K562 (cell line): Measurements from ENCODE around the gene SLC26A2. TPM values are rescaled to one million over a fixed set of nuclear protein-coding genes. Genes with fewer than 3 reads are reported as not detected.

ENCODE experiments used
- ARNT ChIP-seq, 2 experiments: fragments of 450-650 bp; IDR thresholded peaks; 2 replicates each; pipeline ENCODE4 v1.6.1; 2016; ENCODE audit warnings: mild to moderate bottlenecking in 1 of 2
- CBX3 ChIP-seq, 2 experiments: IDR thresholded peaks; 1 replicate in 1 of 2; 2 replicates in 1 of 2; pipeline ENCODE4 v1.6.1; 2012; ENCODE audit warnings: inconsistent platforms in 2 of 2, low read length in 2 of 2, borderline replicate concordance in 1 of 2, control low read depth in 1 of 2
- GATAD2A ChIP-seq: fragments of 450-650 bp; IDR thresholded peaks from 2 replicates; pipeline ENCODE4 v1.6.1; 2017
- HEY1 ChIP-seq: fragments of 250-450 bp; sonication (Bioruptor Pico); IDR thresholded peaks from 2 replicates; pipeline ENCODE4 v1.5.0; 2020; ENCODE audit warnings: mild to moderate bottlenecking, moderate library complexity, borderline replicate concordance
- MAFF ChIP-seq: IDR thresholded peaks from 2 replicates; pipeline ENCODE4 v1.6.1; 2012; ENCODE audit warnings: low read length, improper control_type of control experiment
- RBM39 ChIP-seq: fragments of 200-400 bp; formaldehyde crosslinking; optimal IDR thresholded peaks from 2 replicates; pipeline ENCODE3; 2018; ENCODE audit warnings: low read depth, low read length
- SAFB2 ChIP-seq: fragments of 200-400 bp; formaldehyde crosslinking; IDR thresholded peaks from 2 replicates; pipeline ENCODE4 v1.6.1; 2018; ENCODE audit warnings: borderline replicate concordance, low read length, low read depth, moderate library complexity; ENCODE audit not compliant: severe bottlenecking
- SMAD2 ChIP-seq: fragments of 150-350 bp; IDR thresholded peaks from 2 replicates; pipeline ENCODE4 v1.6.1; 2014; ENCODE audit warnings: low read depth, mild to moderate bottlenecking, low read length
- SMARCC2 ChIP-seq: fragments of 450-650 bp; IDR thresholded peaks from 2 replicates; pipeline ENCODE4 v1.6.1; 2017; ENCODE audit warnings: antibody characterized with exemption, moderate library complexity, mild to moderate bottlenecking, low read depth
- SNIP1 ChIP-seq: fragments of 450-650 bp; IDR thresholded peaks from 2 replicates; pipeline ENCODE4 v1.7.1; 2017; ENCODE audit warnings: low read depth, mild to moderate bottlenecking
- TAF1 ChIP-seq: IDR thresholded peaks from 2 replicates; pipeline ENCODE4 v1.6.1; 2011; ENCODE audit warnings: mild to moderate bottlenecking, low read length, moderate library complexity; ENCODE audit not compliant: insufficient read depth, control insufficient read depth, severe bottlenecking; ENCODE audit errors: extremely low read depth
- ZNF561 ChIP-seq: fragments of 450-650 bp; formaldehyde crosslinking; conservative IDR thresholded peaks from 2 replicates; pipeline ENCODE4 v1.4.0; 2020; ENCODE audit warnings: mild to moderate bottlenecking, moderate library complexity
- polyA plus RNA-seq, 8 experiments: library from polyadenylated mRNA; depleted of rRNA in 4 of 8; stranded (reverse) in 5 of 8; unstranded in 3 of 8; fragments of >200 nt; fragmentation: Nextera tagmentation in 2 of 8; fragmentation: Illumina TruSeq in 1 of 8; extraction: Ambion mirVana in 2 of 8; extraction: Trizol in 1 of 8; gene quantifications; 2 replicates each; pipeline versions ENCODE4 v1.2.1 to v1.2.3, GENCODE V29; 2011 to 2014; ENCODE audit warnings: inconsistent platforms in 1 of 8, missing spikeins in 1 of 8
- total RNA-seq, 7 experiments: library from RNA; depleted of rRNA in 6 of 7; stranded (reverse); fragments of >200 nt in 6 of 7; fragmentation: Illumina TruSeq in 2 of 7; extraction: Trizol in 2 of 7; gene quantifications; 2 replicates each; pipeline versions ENCODE4 v1.2.1 to v1.2.3, GENCODE V29; 2011 to 2021; ENCODE audit warnings: low replicate concordance in 1 of 7
- TF ChIP-seq, protein P1 (sequence below), 2 experiments: fragments of 450-650 bp in 1 of 2; sonication (generic) in 1 of 2; formaldehyde crosslinking in 1 of 2; IDR thresholded peaks in 1 of 2; conservative IDR thresholded peaks in 1 of 2; 2 replicates each; pipeline versions ENCODE4 v1.6.1 to v1.8.1; 2016 to 2023; ENCODE audit warnings: mild to moderate bottlenecking in 2 of 2, moderate library complexity in 2 of 2, inconsistent platforms in 1 of 2, missing genetic modification reagents in 1 of 2
- TF ChIP-seq, protein P2 (sequence below): fragments of 250-450 bp; sonication (Bioruptor Pico); IDR thresholded peaks from 2 replicates; pipeline ENCODE4 v1.5.0; 2022; ENCODE audit warnings: mild to moderate bottlenecking
- TF ChIP-seq, protein P3 (sequence below): fragments of 450-650 bp; IDR thresholded peaks from one replicate; pipeline ENCODE4 v1.6.1; 2018; ENCODE audit warnings: mild to moderate bottlenecking, moderate library complexity; ENCODE audit not compliant: partially characterized antibody
- TF ChIP-seq, protein P4 (sequence below): sonication (generic); formaldehyde crosslinking; IDR thresholded peaks from 2 replicates; pipeline ENCODE4 v1.9.0; 2022; ENCODE audit warnings: mild to moderate bottlenecking, missing genetic modification reagents
- TF ChIP-seq, protein P5 (sequence below), 3 experiments: fragments of 200-800 bp in 1 of 3; sonication (Bioruptor generic) in 1 of 3; sonication (generic) in 1 of 3; formaldehyde crosslinking in 1 of 3; IDR thresholded peaks; 2 replicates each; pipeline versions ENCODE4 v1.6.1 to v1.8.0; 2016 to 2022; ENCODE audit warnings: mild to moderate bottlenecking in 2 of 3, missing compliant biosample characterization in 2 of 3, missing genetic modification characterization in 2 of 3, missing genetic modification reagents in 1 of 3
- TF ChIP-seq, protein P6 (sequence below), 2 experiments: IDR thresholded peaks; 2 replicates each; pipeline ENCODE4 v1.6.1; 2011; ENCODE audit warnings: borderline replicate concordance in 1 of 2, control low read depth in 1 of 2, low read depth in 1 of 2, low read length in 1 of 2, mild to moderate bottlenecking in 1 of 2, mixed read lengths in 1 of 2, moderate library complexity in 1 of 2; ENCODE audit not compliant: insufficient read depth in 1 of 2, insufficient read length in 1 of 2, poor library complexity in 1 of 2, severe bottlenecking in 1 of 2; ENCODE audit errors: extremely low read depth in 1 of 2

The SLC26A2 gene
- total and polyA plus RNA-seq, 9 of the 15 experiments (the other 6 are each of a cell fraction or from before 2014, with no cell fraction given), result 1.1 to 6.3 (median 3.6) TPM

DNA sequence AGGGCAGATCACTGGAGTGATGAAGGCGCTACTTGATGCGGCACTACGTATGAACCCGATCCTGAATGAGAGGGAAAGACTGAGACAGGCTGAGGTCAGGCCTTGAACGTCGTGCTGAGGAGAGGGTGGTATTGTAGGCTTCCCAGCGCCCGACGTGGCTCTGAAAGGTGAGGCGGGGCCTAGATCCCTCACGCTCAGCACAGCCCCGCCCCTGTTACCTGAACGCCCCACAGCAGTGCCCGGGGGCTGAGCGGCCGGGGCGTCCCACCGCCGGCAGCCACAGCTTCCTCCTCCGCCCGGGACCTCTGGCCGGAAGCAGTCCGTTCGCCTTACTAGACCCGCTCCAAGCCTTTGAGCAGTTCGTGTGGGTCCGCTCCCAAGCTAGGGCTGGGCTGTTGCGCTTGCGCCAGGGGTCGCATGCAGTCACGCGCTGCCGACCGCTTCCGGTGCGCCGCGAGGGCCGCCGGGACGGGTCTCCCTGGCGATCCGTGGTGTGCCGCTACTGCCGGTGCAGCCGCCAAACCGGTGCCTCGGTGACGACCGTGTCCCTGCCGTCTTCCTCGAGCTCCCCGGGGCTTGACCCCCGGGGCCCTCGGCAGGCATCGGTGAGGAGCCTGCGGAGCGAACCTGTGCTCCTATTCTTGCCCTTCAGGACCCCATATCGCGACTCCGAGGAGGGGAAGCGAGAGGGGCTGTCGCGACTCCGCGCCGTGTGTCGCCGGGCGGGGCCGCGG is 39.9 kb downstream of the SLC26A2 start, which contains the start of the genes HMGXB3 and TIGD6 (continued):
- TF ChIP-seq ARNT (IDR thresholded peaks at IDR 0.05) (no peak), SMARCC2 (no peak), SAFB2 (no peak), ZNF561 (CRISPR knock-in tag) (no peak), RBM39 (no peak), HEY1 (CRISPR knock-in tag) (no peak), MAFF (no peak), CBX3 (IDR thresholded peaks at IDR 0.05; ENCODE audit: borderline replicate concordance in 1 of 2, low read length in 2 of 2) (peak in 1 of 2 experiments; percentile 89; a peak in 1 of 3 replicates), TAF1 (peak; percentile 92), SNIP1 (no peak), GATAD2A (0 out of 2 replicates have a peak, but pooled peaks have one; percentile 49), SMAD2 (no peak)
- TF ChIP-seq, protein P1, sequence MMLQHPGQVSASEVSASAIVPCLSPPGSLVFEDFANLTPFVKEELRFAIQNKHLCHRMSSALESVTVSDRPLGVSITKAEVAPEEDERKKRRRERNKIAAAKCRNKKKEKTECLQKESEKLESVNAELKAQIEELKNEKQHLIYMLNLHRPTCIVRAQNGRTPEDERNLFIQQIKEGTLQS (IDR thresholded peaks at IDR 0.05), result no peak
- TF ChIP-seq, protein P1 (CRISPR knock-in tag; conservative IDR thresholded peaks at IDR 0.05), result no peak
- TF ChIP-seq, protein P2, sequence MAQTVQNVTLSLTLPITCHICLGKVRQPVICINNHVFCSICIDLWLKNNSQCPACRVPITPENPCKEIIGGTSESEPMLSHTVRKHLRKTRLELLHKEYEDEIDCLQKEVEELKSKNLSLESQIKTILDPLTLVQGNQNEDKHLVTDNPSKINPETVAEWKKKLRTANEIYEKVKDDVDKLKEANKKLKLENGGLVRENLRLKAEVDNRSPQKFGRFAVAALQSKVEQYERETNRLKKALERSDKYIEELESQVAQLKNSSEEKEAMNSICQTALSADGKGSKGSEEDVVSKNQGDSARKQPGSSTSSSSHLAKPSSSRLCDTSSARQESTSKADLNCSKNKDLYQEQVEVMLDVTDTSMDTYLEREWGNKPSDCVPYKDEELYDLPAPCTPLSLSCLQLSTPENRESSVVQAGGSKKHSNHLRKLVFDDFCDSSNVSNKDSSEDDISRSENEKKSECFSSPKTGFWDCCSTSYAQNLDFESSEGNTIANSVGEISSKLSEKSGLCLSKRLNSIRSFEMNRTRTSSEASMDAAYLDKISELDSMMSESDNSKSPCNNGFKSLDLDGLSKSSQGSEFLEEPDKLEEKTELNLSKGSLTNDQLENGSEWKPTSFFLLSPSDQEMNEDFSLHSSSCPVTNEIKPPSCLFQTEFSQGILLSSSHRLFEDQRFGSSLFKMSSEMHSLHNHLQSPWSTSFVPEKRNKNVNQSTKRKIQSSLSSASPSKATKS (CRISPR knock-in tag), result no peak
- TF ChIP-seq, protein P3, sequence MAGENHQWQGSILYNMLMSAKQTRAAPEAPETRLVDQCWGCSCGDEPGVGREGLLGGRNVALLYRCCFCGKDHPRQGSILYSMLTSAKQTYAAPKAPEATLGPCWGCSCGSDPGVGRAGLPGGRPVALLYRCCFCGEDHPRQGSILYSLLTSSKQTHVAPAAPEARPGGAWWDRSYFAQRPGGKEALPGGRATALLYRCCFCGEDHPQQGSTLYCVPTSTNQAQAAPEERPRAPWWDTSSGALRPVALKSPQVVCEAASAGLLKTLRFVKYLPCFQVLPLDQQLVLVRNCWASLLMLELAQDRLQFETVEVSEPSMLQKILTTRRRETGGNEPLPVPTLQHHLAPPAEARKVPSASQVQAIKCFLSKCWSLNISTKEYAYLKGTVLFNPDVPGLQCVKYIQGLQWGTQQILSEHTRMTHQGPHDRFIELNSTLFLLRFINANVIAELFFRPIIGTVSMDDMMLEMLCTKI, result no peak
- TF ChIP-seq, protein P4, sequence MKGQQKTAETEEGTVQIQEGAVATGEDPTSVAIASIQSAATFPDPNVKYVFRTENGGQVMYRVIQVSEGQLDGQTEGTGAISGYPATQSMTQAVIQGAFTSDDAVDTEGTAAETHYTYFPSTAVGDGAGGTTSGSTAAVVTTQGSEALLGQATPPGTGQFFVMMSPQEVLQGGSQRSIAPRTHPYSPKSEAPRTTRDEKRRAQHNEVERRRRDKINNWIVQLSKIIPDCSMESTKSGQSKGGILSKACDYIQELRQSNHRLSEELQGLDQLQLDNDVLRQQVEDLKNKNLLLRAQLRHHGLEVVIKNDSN (CRISPR knock-in tag), result peak; percentile 96
- TF ChIP-seq, protein P5, sequence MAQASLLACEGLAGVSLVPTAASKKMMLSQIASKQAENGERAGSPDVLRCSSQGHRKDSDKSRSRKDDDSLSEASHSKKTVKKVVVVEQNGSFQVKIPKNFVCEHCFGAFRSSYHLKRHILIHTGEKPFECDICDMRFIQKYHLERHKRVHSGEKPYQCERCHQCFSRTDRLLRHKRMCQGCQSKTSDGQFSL (CRISPR knock-in tag; IDR thresholded peaks at IDR 0.05), result no peak
- TF ChIP-seq, protein P5 (tag; IDR thresholded peaks at IDR 0.05), result no peak
- TF ChIP-seq, protein P6, sequence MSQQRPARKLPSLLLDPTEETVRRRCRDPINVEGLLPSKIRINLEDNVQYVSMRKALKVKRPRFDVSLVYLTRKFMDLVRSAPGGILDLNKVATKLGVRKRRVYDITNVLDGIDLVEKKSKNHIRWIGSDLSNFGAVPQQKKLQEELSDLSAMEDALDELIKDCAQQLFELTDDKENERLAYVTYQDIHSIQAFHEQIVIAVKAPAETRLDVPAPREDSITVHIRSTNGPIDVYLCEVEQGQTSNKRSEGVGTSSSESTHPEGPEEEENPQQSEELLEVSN (IDR thresholded peaks at IDR 0.05; ENCODE audit: borderline replicate concordance in 1 of 2, extremely low read depth in 1 of 2, insufficient read depth in 1 of 2, insufficient read length in 1 of 2, low read depth in 1 of 2, low read length in 1 of 2, poor library complexity in 1 of 2, severe bottlenecking in 1 of 2), result peak; percentile 28 to 76
